B cell (primary cell): ENCODE results near the gene UQCC5. TPM values are rescaled to one million over a fixed set of nuclear protein-coding genes. Genes with fewer than 3 reads are reported as not detected.

Experiments
- ATAC-seq: fragments of 200-7000 bp; cut with Tn5 transposase; one replicate; pipeline ENCODE4 v1.10.0; 2021; ENCODE audit warnings: low read depth, mild to moderate bottlenecking, moderate number of reproducible peaks, moderate library complexity
- CTCF ChIA-PET: fragments of 350-600 bp; sonication (Branson Sonifier 250); formaldehyde crosslinking; loops from one replicate; lab custom pipeline; 2021; ENCODE audit warnings: antibody characterized with exemption, inconsistent platforms; lab: Charles Lee
- POLR2A ChIA-PET: fragments of 350-600 bp; sonication (Branson Sonifier 250); formaldehyde crosslinking; loops from one replicate; lab custom pipeline; 2021; ENCODE audit warnings: antibody characterized with exemption; lab: Charles Lee
- DNase-seq: peaks from one replicate; pipeline ENCODE4 v3.0.0; 2013
- H2AFZ ChIP-seq: 2 replicates; pipeline ENCODE4 v1.6.1; 2012; ENCODE audit warnings: mild to moderate bottlenecking, low read depth, low read length; ENCODE audit not compliant: insufficient read depth, poor library complexity, severe bottlenecking
- H3K27ac ChIP-seq, 2 donors: 1 replicate in 1 of 2; 2 replicates in 1 of 2; pipeline ENCODE4 v1.5.1; 2012 to 2013; ENCODE audit warnings: low read length in 2 of 2, mild to moderate bottlenecking in 2 of 2, moderate library complexity in 1 of 2
- H3K27me3 ChIP-seq, 4 experiments: fragments of 200-600 bp in 1 of 4; sonication (generic) in 1 of 4; replicated peaks in 1 of 4; 1 replicate in 2 of 4; 2 replicates in 2 of 4; pipeline versions ENCODE4 v1.6.1 to v1.7.0; 2013 to 2016; ENCODE audit warnings: low read length in 3 of 4, mild to moderate bottlenecking in 2 of 4, mixed read lengths in 1 of 4, moderate library complexity in 1 of 4; ENCODE audit not compliant: insufficient read depth in 4 of 4, control insufficient read depth in 3 of 4; ENCODE audit errors: control extremely low read depth in 1 of 4
- H3K36me3 ChIP-seq, 2 experiments: replicated peaks in 1 of 2; 1 replicate in 1 of 2; 2 replicates in 1 of 2; pipeline versions ENCODE4 v1.6.1 to v1.7.1; 2013; ENCODE audit warnings: low read length in 1 of 2; ENCODE audit not compliant: insufficient read depth in 2 of 2, control insufficient read depth in 1 of 2; ENCODE audit errors: control extremely low read depth in 1 of 2, extremely low read depth in 1 of 2
- H3K4me1 ChIP-seq, 2 donors: fragments of 200-600 bp in 1 of 2; sonication (generic) in 1 of 2; 1 replicate in 1 of 2; 2 replicates in 1 of 2; pipeline versions ENCODE4 v1.5.1 to v1.6.1; 2013 to 2017; ENCODE audit warnings: low read length in 2 of 2; ENCODE audit not compliant: control insufficient read depth in 2 of 2, insufficient read depth in 2 of 2
- H3K4me2 ChIP-seq: replicated peaks from 2 replicates; pipeline ENCODE3; 2012; ENCODE audit warnings: mild to moderate bottlenecking, low read depth, low read length; ENCODE audit not compliant: poor library complexity, severe bottlenecking
- H3K4me3 ChIP-seq, 5 experiments: fragments of 200-600 bp in 1 of 5; sonication (generic) in 1 of 5; 1 replicate in 3 of 5; 2 replicates in 2 of 5; pipeline versions ENCODE4 v1.5.1 to v1.7.0; 2011 to 2016; ENCODE audit warnings: low read length in 4 of 5, mild to moderate bottlenecking in 4 of 5, low read depth in 2 of 5, control low read depth in 1 of 5, moderate library complexity in 1 of 5; ENCODE audit not compliant: insufficient read depth in 1 of 5; ENCODE audit errors: control extremely low read depth in 1 of 5, extremely low read depth in 1 of 5
- H3K79me2 ChIP-seq: fragments of 200-600 bp; sonication (generic); one replicate; pipeline ENCODE4 v1.6.0; 2016; ENCODE audit warnings: low read length; ENCODE audit not compliant: control insufficient read depth, insufficient read depth
- H3K9ac ChIP-seq: fragments of 200-600 bp; sonication (generic); 2 replicates; pipeline ENCODE4 v1.6.1; 2017; ENCODE audit warnings: mild to moderate bottlenecking, low read length, moderate library complexity
- H3K9me3 ChIP-seq, 3 donors: one replicate each; pipeline versions ENCODE4 v1.6.1 to v1.7.1; 2013; ENCODE audit warnings: low read length in 2 of 3; ENCODE audit not compliant: control insufficient read depth in 2 of 3, insufficient read depth in 1 of 3; ENCODE audit errors: control extremely low read depth in 1 of 3
- H4K20me1 ChIP-seq: 2 replicates; pipeline ENCODE4 v1.6.0; 2012; ENCODE audit warnings: mild to moderate bottlenecking, low read length; ENCODE audit not compliant: insufficient read depth, control insufficient read depth, poor library complexity, severe bottlenecking
- H3K27ac Mint-ChIP-seq: one replicate; pipeline ENCODE4 v1.8.0; 2021; ENCODE audit warnings: mixed read lengths
- H3K27me3 Mint-ChIP-seq: one replicate; pipeline ENCODE4 v1.8.0; 2021; ENCODE audit warnings: mixed read lengths
- H3K4me1 Mint-ChIP-seq: one replicate; pipeline ENCODE4 v1.8.0; 2021; ENCODE audit warnings: mixed read lengths
- H3K4me3 Mint-ChIP-seq: one replicate; pipeline ENCODE4 v1.8.0; 2021; ENCODE audit warnings: mixed read lengths
- H3K9me3 Mint-ChIP-seq: one replicate; pipeline ENCODE4 v1.8.0; 2022; ENCODE audit warnings: mixed read lengths; ENCODE audit not compliant: insufficient read depth
- CTCF ChIP-seq: fragments of 200-600 bp; IDR thresholded peaks from one replicate; pipeline ENCODE4 v1.8.0; 2022; ENCODE audit warnings: antibody characterized with exemption, mild to moderate bottlenecking
- EZH2 ChIP-seq: IDR thresholded peaks from 2 replicates; pipeline ENCODE4 v1.6.1; 2012; ENCODE audit warnings: borderline replicate concordance, low read depth, mild to moderate bottlenecking, moderate library complexity, low read length; ENCODE audit not compliant: insufficient read depth, poor library complexity, severe bottlenecking
- WGBS: methylation state at CpG from one replicate; pipeline ENCODE4 v1.1.5; 2013; ENCODE audit warnings: missing lambda C conversion rate; ENCODE audit not compliant: insufficient coverage; 5-methylcytosine and 5-hydroxymethylcytosine counted together
- intact Hi-C: fragments of 100-400 bp; cut with micrococcal nuclease; formaldehyde crosslinking; loops from one replicate; pipeline ENCODE4 v1.10.0; 2022
- polyA plus RNA-seq: library from polyadenylated mRNA; depleted of rRNA; stranded (reverse); fragments of >200 nt; gene quantifications from 2 replicates; pipeline ENCODE4 v1.2.3, GENCODE V29; 2012
- total RNA-seq, 2 donors: library from RNA; stranded (reverse); fragments of 120-200 nt in 1 of 2; gene quantifications; 1 replicate in 1 of 2; 2 replicates in 1 of 2; pipeline versions ENCODE4 v1.2.3 to v1.2.4, GENCODE V29; 2013 to 2022

Gene UQCC5
- total and polyA plus RNA-seq, 2 donors (not counting 1 experiment from before 2014, with no cell fraction given): 1.1 to 10.3 TPM

GRCh38 chr3:52490939-52491526 is 45.4 kb upstream of the UQCC5 start:
- no peak for ATAC-seq

GRCh38 chr3:52492059-52492458 is 44.3 kb upstream of the UQCC5 start:
- no peak overlapping the region for H3K4me3 Mint-ChIP-seq
- Histone ChIP-seq H3K4me3 (no peak overlapping the region), H3K27me3 (no peaks in the 10 kb centered on the region), H4K20me1 (no peaks in the 10 kb centered on the region), H3K9ac (no peak overlapping the region), H3K9me3 (no peaks in the 10 kb centered on the region), H3K79me2 (no peaks in the 10 kb centered on the region), H3K36me3 (peaks cover 0 to 48% of the 10 kb centered on the region in 2 experiments), H3K4me2 (no peak overlapping the region), H3K27ac (no peak overlapping the region), H2AFZ (no peak overlapping the region), H3K4me1 (no peaks in the 10 kb centered on the region)
- no peaks in the 10 kb centered on the region for H3K27me3 Mint-ChIP-seq
- no peaks in the 10 kb centered on the region for H3K4me1 Mint-ChIP-seq
- intact Hi-C loops: no loop called here
- H3K27ac Mint-ChIP-seq: no peak overlapping the region
- 98% methylated on average over 21 of the region's 21 CpGs for WGBS
- ChIA-PET CTCF (no interaction called here), POLR2A (no interaction called here)
- DNase-seq (no peak), ATAC-seq (no peak)
- TF ChIP-seq EZH2 (no peak), CTCF (no peak)
- no peaks in the 10 kb centered on the region for H3K9me3 Mint-ChIP-seq

More at GRCh38 chr3:52490939-52491526, 45.4 kb upstream of the UQCC5 start:
- no peak overlapping the region for H2AFZ ChIP-seq
- no peak overlapping the region for H3K27ac Mint-ChIP-seq
- peaks cover 0 to 48% of the 10 kb centered on the region in 2 experiments for H3K36me3 ChIP-seq
- no peaks in the 10 kb centered on the region for H3K4me1 Mint-ChIP-seq
- no peaks in the 10 kb centered on the region for H3K27me3 Mint-ChIP-seq
- no peak for DNase-seq
- no peaks in the 10 kb centered on the region for H3K9me3 ChIP-seq
- 80% methylated on average over 23 of the region's 23 CpGs for WGBS
- no peak overlapping the region for H3K9ac ChIP-seq
- intact Hi-C loops: no loop called here
- TF ChIP-seq CTCF (no peak), EZH2 (no peak)
- H3K79me2 ChIP-seq: no peaks in the 10 kb centered on the region
- no peak overlapping the region for H3K4me2 ChIP-seq
- H3K27me3 ChIP-seq: no peaks in the 10 kb centered on the region
- ChIA-PET POLR2A (no interaction called here), CTCF (no interaction called here)
- H3K9me3 Mint-ChIP-seq: no peaks in the 10 kb centered on the region
- no peaks in the 10 kb centered on the region for H4K20me1 ChIP-seq
- H3K4me3 ChIP-seq: no peak overlapping the region
- H3K4me1 ChIP-seq: no peaks in the 10 kb centered on the region
- no peak overlapping the region for H3K4me3 Mint-ChIP-seq
- H3K27ac ChIP-seq: no peak overlapping the region
